ENCODE results near the gene ANKH.

The ANKH gene

DNA sequence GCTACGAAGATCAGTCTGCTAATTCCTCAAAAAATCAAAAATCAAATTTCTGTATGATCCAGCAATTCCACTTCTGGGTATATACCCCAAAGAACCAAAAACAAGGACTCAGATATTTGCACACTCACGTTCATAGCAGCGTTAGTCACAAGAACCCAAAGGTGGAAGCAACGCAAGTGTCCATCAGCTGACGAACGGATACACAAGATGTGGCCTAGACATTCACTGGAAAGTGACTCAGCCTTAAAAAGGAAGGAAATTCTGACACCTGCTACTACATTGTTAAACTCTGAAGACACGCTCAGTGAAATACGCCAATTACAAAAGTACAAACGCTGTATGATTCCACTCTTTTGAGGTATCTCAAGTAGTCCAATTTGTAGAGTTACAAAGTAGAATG is 113.7 kb downstream of the ANKH start:
- DNase-seq, result no peak

DNA sequence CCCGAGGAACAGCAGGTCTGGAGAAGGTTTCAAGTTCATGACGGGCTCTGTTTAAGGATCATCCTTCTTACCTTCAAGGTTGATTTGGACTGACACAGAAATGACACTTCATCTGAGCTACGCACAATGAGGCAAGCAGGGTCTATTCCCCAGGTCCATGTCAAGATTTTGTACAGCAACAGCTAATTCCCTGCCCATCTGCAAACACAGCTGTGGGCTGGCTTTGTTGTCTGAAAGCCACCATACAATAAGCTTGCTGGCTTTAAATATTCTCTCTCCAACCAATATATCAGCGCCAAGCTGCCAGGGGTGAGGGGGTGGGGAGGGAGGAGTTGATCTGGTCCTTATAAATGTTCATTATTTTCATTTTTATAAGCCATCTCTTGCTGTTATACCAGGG is 115.1 kb downstream of the ANKH start:
- DNase-seq, result no peak

DNA sequence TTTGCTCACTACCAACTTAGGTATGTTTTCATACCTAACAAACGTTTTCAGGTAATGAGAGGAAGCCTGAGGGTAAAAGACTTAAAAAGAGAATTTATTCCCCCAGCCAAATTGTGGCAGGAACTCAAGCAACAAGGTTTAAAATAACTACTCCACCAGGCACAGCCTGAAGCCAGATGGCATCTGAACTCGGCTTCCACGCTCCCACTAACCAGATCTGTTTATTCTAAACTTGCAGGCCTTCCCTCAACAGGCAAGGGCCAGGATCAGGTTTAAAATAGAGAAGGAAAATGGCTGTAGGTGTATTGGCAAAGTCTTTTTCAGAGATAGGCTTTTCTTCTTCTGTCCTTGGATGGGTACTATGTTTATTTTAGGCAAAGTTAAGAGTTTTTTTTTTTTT is 117.6 kb downstream of the ANKH start:
- DNase-seq, result peak; percentile 71

DNA sequence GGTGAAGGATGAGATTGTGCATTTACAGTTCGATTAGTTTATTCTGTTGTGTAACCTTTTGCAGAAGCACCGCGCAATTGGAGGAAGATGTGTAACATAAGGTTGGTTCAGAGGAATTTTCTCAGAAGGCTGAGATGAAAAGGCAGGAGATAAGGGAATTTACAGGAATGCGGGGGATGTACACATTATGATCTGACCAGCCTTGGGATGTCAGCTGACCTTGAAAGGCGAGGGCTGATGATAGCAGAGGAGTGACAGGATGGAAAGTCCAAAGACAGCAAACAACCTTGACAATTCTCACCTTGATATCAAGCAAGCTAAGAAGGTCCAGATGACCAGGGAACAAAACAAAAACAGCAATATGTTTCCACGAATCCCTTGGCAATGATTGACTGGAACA is 118.3 kb downstream of the ANKH start:
- no peak for DNase-seq

DNA sequence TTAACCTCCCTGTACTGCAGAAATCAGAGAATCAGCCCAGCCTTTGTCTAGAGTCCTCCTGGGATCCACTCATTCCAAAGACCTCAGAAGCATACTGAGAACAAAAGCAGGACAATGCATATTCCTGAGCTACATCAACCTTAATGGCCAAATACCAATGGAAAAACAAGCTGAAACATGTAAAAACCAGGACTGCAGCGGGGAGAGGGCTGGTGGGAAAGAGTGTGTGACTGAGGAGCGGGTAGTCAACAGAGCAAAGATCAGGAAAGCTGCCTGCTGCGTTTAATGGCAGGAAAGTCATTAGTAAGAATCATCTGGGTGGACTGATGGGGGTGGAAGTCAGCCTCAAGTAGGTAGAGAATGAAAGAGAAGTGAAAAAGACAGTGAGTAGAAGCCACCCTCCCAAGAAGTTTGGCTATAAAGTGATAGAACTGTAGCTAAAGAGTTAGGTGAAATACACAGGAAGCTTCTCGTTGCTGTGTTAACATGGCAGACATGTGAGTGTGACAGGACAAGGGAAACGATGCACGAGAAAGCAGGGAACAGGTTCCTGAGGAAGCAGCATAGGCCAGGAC is 119.0 kb downstream of the ANKH start:
- DNase-seq, result no peak

DNA sequence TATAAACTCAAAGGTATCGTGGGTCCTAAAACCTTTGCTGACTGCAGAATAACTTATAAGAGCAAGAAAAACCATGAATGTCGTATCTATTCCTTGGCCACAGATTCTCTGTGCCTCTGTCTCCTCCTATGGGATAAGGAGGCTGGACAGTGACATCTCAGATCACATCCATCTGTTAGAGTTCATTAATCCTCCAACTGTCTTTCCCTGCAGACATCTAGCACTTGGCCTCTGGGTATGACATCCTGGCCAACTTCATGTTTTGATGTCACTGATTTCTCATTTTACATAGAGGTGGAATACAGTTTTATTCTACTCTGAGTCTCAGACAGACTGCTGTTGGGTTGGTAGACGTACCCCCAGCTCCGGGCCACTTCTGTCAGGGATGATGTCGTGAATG is 120.9 kb downstream of the ANKH start:
- no peak for DNase-seq

DNA sequence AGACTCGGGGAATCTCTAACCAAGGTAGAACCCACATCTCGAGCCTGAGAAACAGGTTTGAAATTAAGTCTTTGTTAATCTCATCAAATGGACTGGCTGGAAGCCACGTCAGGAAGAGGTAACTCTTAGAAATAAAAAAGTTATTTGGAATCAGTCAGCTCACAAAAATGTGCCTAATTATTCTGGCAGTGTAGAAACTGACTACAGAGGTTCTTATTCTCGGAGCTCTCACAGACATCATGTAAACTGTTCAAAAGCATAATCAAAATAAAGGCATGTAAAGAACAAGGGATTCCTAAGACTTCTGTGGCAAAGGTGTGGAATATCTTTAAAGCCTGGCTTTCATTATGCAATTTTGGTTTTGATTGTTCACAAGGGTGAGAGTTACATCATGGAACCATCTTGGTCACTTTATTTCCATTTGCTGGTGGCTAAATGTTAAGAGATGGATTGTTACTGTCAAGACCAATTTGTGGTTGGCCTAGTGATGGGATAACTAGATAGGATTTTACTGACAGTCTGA is 121.9 kb downstream of the ANKH start:
- DNase-seq, result no peak

DNA sequence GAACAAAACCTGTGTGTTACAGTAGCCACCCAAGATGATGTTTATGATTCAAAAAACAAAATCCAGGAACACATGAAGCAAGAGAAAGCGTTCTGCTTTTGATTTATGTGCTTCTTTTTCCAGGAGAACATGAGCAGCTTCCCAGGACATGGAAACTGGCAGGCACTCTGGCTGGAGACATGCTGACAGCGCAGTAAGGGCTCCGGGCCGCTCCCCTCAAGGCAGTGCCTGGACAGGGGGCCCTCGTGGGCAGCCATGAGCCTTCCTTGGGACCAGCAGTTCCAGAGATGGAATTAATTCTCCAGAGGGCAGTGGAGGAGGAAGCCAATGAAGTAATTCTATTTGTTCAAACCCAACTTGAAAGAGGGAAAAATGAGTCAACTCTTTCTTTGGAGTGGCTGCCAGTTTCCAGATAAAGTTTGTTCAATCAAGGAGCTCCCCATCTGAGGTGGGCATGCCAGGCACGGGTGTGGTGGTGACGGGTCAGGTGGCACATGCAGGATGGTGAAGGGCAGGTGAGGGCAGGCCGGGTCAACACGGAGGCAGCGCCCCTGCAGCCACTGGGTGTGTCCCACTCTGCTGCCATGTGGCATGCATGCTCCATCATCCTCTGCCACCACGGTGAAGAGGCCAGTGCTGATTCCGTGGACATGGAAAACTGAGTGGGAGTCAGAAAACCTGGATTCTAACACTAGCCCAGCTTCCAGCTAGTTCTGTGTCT is 123.2 kb downstream of the ANKH start:
- DNase-seq, result no peak

DNA sequence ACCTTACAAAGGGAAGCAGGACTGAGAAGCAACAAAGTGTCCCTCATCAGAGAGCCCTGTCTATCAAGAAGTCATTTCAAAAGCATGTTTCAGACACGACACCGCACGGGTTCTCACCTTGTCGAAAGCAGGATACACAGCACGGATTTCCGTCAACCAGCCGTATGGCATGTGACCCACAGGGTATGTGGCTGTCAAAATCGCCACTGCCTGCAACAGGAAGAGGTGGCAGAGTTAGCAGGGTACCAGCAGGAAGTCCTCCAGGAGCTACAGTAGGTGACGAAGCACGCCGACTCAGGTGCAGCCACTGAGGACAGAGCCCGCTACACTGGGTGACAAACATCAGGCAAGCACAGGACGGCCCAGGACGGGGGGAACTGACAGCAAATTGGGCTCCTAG is 125.8 kb downstream of the ANKH start:
- DNase-seq, result no peak

DNA sequence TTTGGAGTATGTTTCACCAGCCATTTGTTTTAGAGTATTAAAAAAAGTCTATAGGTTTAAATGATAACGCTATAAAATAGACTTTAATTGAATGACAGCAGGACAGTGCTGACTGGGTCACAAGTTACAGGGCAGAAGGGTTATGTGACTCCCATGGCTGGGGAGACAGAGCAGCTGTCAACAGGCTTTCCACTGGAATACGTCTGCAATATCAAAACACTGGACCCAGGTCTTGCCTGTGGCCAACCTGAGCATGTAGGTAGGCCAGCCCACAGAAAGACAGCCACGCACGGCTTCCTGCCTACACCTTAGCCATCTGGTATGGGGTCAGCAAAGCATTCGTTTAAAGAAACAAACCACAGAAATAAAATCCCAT is 126.4 kb downstream of the ANKH start:
- no peak for DNase-seq

DNA sequence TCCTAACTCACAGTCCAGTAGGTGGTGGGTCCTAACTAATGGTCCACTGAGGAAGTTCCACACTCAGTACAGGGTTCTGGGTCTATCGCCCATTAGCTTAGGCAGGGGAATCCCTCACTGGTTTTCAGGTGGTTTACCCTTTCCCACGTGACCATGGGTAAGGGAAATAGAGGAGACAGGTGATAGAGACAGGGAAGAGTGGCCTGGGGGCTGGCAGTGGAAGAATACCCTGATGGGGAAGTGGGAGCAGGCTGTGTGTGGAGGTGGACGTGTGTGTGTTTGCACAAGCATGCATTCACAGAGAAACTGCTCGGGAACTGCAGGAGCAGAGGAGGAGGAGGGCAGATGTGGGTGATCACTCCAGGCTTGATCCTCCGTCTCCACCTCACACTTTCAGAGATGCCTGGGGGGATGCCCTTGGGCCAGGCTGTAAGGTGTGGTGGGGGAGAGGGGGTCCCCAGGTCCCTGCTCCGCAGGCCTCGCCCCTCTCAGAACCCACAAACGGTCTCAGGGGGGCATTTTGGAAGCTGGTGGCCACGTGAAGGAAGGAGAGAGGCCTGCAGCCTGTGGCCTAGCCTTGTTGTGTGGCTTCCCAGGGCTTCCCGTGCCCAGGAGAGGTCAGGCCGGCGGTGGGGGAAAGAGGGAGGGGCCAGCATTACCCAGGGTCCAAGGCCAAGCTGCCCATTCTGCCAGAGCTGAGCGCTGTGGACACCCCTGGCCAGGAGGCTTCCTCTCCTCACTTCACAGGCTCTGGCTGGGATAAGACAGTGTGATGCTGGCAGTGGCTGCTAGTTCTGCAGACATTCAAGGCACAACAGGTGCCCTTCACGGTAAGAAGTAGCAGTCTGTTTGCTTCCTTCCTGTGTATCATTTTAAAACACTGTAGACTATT is 127.0 kb downstream of the ANKH start:
- no peak for DNase-seq

DNA sequence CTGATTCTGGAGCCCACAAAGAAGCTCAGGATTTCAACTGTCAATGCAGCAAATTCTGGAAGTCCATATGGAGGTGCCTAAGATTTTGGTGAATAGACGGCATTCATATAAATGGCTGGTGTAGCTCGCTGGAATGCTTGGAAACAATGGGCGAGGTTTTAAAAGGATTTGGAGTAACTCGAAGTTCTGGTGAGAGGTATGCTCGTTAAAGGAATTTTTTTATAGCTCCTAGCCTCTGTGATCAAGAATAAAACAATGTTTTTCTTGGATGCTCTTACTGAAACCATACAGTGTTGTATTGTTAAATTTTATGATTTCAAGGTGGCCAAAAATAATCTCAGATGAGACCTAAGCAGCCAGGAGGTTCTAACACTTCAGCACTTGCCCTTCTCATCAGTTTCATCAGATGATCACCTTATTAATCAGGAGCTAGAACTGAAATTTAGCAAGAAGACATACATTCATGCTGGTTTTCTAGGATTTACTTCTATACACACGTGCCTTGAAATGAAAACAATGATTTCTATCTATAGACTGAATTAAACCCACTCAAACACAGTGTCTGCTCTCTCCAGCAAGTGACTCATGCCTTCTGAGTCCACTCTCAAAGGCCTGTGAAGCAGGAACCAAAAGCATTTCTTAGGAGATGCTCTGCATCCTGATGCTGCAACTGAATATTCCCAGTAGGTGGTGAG is 127.8 kb downstream of the ANKH start:
- no peak for DNase-seq

DNA sequence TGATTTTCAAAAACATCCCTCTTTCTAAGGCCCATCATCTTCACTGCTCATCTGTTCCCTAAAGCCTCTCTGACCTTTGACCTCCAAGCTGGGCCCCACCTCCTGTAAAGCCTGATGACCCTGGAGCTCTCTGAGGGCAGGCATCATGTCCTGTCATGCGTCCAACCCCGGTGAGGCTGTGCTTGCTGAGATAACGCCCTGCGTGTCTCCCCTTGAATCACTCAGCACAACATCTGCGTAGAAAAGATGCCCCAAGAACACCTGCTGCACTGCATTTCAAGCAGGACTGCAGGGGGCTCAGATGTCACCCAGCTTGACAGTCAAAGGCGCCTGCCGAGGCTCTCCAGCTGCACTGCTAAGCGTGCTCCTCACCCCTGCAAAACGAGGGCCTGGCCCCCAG is 129.1 kb downstream of the ANKH start:
- no peak for DNase-seq

DNA sequence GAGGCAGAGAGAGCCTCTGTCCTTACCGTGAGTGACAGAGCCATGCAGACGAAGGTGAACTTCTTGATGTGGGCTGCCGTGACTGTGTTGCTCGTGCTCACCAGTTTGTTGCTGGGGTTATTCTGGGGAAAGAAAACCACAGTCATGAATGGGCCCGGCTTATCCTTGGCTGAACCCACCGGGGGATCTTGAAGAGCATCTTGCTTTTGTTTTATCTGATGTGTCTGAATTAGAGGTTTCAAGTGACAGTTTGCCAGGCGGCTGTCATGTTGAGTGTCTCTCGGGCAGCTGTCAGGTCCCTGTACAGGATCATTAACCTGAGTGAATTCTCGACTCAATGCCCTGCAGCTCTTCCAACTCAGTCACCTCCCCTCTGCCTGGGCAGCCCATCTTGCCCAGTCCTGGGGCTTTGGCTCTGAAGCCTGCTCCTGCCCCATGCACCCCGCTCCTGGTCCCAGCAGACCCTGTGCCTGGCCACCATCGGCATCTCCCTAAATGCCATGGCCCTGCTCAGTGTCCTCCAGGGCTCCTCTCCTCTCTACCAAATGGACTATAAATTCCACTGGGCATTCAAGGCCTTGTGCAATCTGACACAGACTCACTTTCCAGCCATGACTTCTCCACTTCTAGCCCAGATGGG is 129.7 kb downstream of the ANKH start:
- DNase-seq, result no peak

DNA sequence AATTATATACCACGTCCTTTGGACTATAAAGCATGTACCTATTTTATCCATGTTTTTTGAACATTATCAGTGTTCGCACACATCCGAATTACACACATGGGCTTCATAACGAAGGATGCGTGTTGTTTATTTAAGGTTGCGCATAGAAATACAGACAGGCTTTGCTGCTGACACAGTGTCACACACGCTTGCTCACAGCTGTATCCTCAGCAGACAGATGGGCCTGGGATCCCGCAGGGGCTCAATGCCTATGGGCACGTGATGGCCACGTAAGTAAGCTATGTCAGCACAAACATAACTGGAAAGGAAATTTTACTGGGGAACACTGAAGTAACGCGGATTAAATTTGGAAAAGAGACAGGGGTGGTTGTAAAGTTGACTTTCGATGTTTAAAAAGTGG is 130.4 kb downstream of the ANKH start:
- DNase-seq, result no peak

DNA sequence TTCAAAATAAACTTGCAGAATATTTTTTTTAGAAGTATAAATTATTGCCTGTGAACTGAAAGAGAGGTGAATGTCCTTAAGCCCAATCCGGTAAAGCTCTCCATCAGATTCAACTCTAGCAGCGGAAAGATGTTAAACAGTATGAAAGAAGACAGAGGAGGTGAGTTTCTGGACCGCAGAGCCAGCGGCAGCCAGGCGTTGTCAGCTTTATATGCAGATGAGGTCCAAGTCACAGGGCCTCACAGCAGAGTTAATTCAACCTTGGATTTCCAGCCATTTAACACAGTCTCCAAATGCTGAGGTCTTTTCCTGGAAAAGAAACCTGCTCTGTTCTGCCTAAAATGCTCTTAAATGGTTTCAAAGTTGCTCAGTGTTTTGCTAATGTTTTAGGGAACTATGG is 131.6 kb downstream of the ANKH start:
- DNase-seq, result no peak

DNA sequence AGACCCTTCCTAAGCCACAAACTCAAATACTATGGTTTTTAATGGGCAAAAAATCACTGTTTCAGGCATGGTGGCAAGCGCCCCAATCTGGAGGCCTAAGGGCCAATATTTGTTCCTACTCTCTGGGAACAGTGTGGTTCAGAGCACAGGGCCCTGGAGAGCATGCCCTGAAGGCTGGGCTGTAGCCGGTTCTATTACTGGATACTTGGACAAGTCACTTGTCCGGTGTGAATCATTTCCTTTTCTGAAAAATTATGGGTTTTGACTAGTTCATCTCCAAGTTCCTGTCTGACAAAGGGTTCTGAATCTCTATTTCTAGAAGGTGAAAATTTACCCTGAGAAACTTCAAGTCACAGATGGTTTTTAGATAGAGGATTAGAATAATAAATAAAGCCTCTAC is 132.0 kb downstream of the ANKH start:
- no peak for DNase-seq

DNA sequence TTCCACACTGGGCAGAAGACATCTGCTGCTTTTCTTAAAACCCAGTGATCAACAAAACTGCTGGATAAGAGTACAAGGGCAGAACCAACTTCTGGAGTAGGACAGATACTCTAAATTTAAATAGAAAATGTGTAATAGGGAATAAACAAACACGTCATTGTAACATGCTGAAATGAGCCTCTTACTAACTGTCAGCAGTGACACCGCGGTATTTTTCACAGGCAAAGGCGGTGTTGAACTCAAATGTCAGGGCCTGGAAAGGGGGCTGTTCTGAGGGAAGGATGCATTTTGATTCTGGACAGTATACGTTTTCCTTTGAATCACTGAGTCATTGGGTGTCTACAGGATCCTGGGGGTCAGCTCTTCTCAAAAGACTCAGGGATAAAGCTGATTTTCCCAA is 133.5 kb downstream of the ANKH start:
- DNase-seq, result no peak

DNA sequence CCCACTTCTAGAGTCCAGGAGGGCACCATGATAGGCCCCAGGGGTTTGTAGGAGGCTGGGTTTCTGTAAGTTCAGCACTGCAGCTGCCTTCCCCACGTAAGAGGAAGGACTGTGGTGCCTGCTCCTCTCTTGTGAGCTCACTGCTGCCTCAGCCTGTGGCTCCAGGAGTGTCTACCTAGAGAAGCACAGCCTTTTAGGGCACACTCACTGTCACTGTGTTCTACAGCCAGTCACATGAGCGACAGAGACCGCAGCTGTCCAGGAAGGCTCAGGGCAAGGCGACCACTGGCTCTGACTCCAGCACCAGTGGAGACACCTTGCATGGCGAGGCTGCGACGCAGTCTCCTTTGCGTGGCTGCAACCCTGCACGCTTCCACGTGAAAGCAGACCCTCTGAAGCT is 134.3 kb downstream of the ANKH start:
- no peak for DNase-seq

DNA sequence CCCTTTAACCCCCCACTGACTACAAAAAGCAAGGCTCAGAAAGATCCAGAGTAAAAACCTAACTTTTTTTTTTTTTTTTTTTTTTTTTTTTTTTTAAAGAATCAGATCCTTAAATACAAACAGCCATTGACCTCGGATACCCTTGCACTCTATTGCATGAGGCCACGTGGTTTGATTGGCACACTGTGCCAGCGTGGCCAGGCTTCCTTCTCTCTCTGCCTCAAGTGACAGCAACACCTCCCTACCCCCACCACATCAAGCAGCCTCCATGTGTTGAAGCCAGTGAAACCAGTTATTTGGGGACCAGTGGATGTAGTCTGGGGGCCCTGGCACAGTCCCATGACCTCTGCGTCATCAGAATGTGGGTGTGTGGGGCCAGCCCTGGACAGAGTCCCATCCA is 135.6 kb downstream of the ANKH start:
- DNase-seq, result no peak

DNA sequence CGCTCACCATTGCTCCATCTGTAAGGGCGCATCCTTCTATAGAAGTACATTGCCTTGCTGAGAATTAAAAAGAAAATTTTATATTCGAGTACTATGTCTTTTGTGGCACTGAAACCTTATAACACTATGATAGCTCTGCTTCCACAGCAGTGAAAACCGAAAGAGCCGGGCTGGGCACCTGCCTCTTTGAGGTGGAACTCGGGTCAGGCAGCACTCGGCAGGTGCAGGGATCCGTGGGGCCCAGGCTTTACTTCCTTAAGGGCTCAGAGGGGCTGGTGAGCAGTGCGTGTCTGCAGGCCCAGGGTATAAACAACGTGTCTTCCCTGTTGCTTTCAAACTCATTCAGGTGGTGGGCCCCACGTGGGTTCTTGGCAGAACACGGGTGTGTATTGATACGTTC is 137.2 kb downstream of the ANKH start:
- no peak for DNase-seq

DNA sequence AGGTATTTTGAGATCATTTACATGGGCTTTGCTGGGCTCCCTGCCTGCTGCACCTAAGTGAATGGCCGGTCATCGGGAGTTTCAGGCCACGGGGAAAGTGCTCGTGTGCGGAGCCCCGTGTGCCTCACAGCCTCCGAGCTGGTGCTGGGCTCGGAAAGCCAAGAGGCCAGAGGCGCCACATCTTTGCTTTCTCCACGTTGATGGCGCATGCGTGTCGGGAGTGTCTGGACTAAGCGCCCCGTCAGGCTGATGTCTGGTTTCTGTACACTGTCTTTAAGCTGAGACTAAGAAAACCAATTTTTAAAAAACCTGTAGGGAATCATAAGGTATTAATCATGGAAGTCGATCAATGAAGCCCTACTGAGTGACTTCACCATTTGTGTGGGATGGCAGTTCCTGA is 137.9 kb downstream of the ANKH start:
- no peak for DNase-seq

DNA sequence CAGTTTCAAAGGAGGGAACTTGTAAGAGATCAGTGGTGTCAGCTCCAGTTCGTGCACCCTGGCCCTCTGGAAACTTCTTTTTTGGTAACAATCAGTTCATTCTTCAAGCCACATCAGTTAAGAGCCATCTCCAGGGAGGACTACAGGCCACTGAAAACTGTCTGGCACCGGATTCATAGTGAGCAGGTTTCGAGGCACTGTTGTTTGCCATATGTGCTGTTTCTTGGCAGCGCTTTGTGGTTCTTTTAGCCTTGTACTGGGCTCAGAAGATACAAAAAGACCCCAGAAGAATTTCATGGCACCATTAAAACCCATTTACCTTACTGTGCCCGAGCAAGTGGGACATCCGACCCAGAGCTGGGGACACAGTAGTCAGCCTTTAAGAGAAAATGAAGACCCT is 138.6 kb downstream of the ANKH start:
- DNase-seq, result no peak

Measured in DMS 273 treated with DMSO at 0.1 percent for 48 hours (cell line).